Tibial nerve (tissue), 4 donors: Measurements from ENCODE around the gene NMD3.

ENCODE experiments used
- CTCF ChIP-seq, 5 experiments: fragments of 200-600 bp in 3 of 5; fragments of 450-650 bp in 2 of 5; sonication (generic) in 3 of 5; IDR thresholded peaks; one replicate each; pipeline ENCODE4 v1.5.1; 2016 to 2019; ENCODE audit warnings: antibody characterized with exemption in 5 of 5, mild to moderate bottlenecking in 3 of 5, moderate library complexity in 2 of 5
- EP300 ChIP-seq, 2 donors: sonication (generic); formaldehyde crosslinking; IDR thresholded peaks; one replicate each; pipeline ENCODE4 v1.6.1; 2017; ENCODE audit warnings: antibody characterized with exemption in 2 of 2, mild to moderate bottlenecking in 1 of 2
- POLR2A ChIP-seq, 2 donors: fragments of 450-650 bp; IDR thresholded peaks; one replicate each; pipeline ENCODE4 v1.6.1; 2017; ENCODE audit warnings: antibody characterized with exemption in 2 of 2, mild to moderate bottlenecking in 2 of 2, moderate library complexity in 2 of 2

GRCh38 chr3:161236240-161236639 is 15.1 kb downstream of the NMD3 start:
- no peak for TF ChIP-seq POLR2A (IDR thresholded peaks at IDR 0.05)
- TF ChIP-seq CTCF (IDR thresholded peaks at IDR 0.05), result no peak
- no peak for TF ChIP-seq EP300 (IDR thresholded peaks at IDR 0.05)
